Stimulated activated memory B cell treated with anti-CD40 and anti-IgM and Interleukin-4, amounts not matched to agents 10 μg/mL and 1 μg/mL and 100 μg/mL, for 72 hours (primary cell): Measurements from ENCODE around the gene IPCEF1.
"Not testable (repeated sequence)": the region's sequence is repeated elsewhere in the genome, so short reads cannot be mapped to it uniquely, and the experiment has no call there.

Experiments
- ATAC-seq: fragments of 150-1000 bp; cut with Tn5 transposase; 2 replicates; pipeline ENCODE4 v1.10.0; 2021
- H3K27ac Mint-ChIP-seq: one replicate; pipeline ENCODE4 v1.8.0; 2022; ENCODE audit warnings: mild to moderate bottlenecking, mixed read lengths
- H3K27me3 Mint-ChIP-seq: one replicate; pipeline ENCODE4 v1.8.0; 2022; ENCODE audit warnings: mixed read lengths
- H3K36me3 Mint-ChIP-seq: one replicate; pipeline ENCODE4 v1.8.0; 2022; ENCODE audit warnings: mixed read lengths
- H3K4me1 Mint-ChIP-seq: one replicate; pipeline ENCODE4 v1.8.0; 2022; ENCODE audit warnings: mixed read lengths
- H3K4me3 Mint-ChIP-seq: one replicate; pipeline ENCODE4 v1.8.0; 2022; ENCODE audit warnings: mild to moderate bottlenecking, moderate library complexity, mixed read lengths
- H3K9me3 Mint-ChIP-seq: one replicate; pipeline ENCODE4 v1.8.0; 2022; ENCODE audit warnings: mixed read lengths

The IPCEF1 gene

DNA sequence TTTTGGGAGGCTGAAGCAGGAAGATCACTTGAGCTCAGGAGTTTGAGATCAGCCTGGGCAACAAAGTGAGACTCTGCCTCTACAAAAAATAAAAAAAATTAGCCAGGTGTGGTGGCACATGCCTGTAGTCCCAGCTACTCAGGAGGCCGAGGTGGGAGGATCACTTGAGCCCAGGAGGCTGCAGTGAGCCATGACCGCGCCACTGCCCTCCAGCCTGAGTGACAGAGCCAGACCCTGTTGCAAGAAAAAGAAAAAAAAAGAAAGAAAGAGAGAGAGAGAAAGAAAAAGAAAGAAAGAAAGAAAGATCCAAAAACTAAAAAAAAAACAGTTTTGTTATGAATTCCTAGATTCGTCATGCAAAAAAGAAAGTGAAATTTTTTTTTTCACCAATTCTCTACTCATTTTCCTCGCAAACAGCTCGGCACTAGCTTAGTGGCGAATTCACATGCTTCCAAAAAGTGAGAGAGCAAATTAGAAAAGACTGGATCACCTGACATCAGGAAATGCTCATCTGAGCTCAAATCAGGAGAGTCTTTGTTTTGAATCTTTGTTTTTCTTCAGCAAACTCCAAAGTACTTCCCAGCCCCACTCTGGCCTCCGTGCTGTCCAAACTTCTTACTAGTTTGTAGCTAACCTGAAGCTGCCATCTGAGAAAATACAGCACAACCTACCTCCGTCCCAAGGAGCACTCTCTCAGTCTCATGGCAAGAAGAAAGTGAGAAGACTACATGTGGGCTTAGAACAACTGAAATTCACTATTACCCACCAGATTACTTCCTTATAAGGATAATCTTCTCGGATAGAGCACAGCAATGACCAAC is 27.0 kb downstream of the IPCEF1 start:
- H3K9me3 Mint-ChIP-seq = peaks cover 4% of the 10 kb centered on the region
- peak overlapping the region; percentile 56 for H3K27ac Mint-ChIP-seq
- peaks cover 17% of the 10 kb centered on the region for H3K4me1 Mint-ChIP-seq
- H3K4me3 Mint-ChIP-seq = peak overlapping the region; percentile 74
- H3K27me3 Mint-ChIP-seq = no peaks in the 10 kb centered on the region
- H3K36me3 Mint-ChIP-seq = no peaks in the 10 kb centered on the region
- ATAC-seq = no peak

- not testable (repeated sequence) for H3K4me3 Mint-ChIP-seq, H3K36me3 Mint-ChIP-seq, H3K27ac Mint-ChIP-seq, H3K27me3 Mint-ChIP-seq, ATAC-seq, H3K9me3 Mint-ChIP-seq
- peaks cover 17% of the 10 kb centered on the region for H3K4me1 Mint-ChIP-seq
Observed at GRCh38 chr6:154327313-154327712, 29.3 kb downstream of the IPCEF1 start.

DNA sequence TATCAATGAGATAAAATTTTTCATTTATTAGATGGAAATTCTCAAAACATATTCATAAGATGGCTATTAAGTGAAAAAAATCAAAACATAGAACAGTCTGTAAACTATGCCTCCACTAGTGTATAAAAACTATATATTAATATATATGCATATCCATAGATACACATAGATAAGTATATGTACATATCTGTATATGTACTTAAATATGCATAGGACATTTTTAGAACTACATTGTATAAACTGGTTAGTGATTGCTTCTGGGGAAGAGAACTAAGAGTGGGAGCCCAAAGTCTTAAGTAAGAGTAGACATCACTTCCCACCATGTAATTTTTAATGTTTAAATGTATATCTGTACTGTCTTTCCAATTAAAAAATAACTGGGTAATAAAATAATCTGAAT is 31.5 kb downstream of the IPCEF1 start:
- ATAC-seq = no peak
- Mint-ChIP-seq H3K27me3 (no peaks in the 10 kb centered on the region), H3K4me3 (no peak overlapping the region), H3K9me3 (no peaks in the 10 kb centered on the region), H3K27ac (no peak overlapping the region), H3K4me1 (peaks cover 16% of the 10 kb centered on the region), H3K36me3 (no peaks in the 10 kb centered on the region)

GRCh38 chr6:154320181-154320580 is 36.4 kb downstream of the IPCEF1 start:
- Mint-ChIP-seq H3K4me3 (no peak overlapping the region), H3K27ac (no peak overlapping the region), H3K27me3 (no peaks in the 10 kb centered on the region), H3K4me1 (peaks cover 11% of the 10 kb centered on the region), H3K9me3 (no peaks in the 10 kb centered on the region), H3K36me3 (no peaks in the 10 kb centered on the region)
- ATAC-seq = no peak

- Mint-ChIP-seq H3K27ac (no peak overlapping the region), H3K9me3 (no peaks in the 10 kb centered on the region), H3K4me1 (peaks cover 11% of the 10 kb centered on the region), H3K27me3 (no peaks in the 10 kb centered on the region), H3K4me3 (no peak overlapping the region), H3K36me3 (no peaks in the 10 kb centered on the region)
- no peak for ATAC-seq
Observed at GRCh38 chr6:154319231-154319858, 37.3 kb downstream of the IPCEF1 start.

GRCh38 chr6:154318721-154319120 is 37.9 kb downstream of the IPCEF1 start:
- Mint-ChIP-seq H3K27me3 (no peaks in the 10 kb centered on the region), H3K4me3 (no peak overlapping the region), H3K36me3 (no peaks in the 10 kb centered on the region)

DNA sequence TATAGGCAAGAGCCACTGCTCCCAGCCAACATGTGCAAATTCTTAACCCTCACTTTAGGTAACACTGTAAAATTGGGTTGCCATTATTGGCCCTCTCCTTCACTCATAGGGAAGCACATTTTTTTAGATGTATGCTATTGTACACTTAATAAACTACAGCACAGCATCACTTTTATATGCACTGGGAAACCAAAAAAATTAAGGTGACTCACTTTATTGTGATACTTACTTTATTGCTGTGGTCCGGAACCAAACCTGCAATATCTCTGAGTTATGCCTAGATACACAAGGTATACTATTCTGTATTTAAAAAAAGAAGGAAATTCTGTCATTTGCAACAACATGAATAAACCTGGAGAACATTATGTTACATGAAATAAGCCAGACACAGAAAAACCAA is 40.5 kb downstream of the IPCEF1 start:
- H3K27me3 Mint-ChIP-seq = no peaks in the 10 kb centered on the region

More at GRCh38 chr6:154318721-154319120, 37.9 kb downstream of the IPCEF1 start:
- Mint-ChIP-seq H3K4me1 (peaks cover 11% of the 10 kb centered on the region), H3K9me3 (no peaks in the 10 kb centered on the region), H3K27ac (no peak overlapping the region)
- no peak for ATAC-seq

GRCh38 chr6:154314084-154314483 is 42.5 kb downstream of the IPCEF1 start:
- Mint-ChIP-seq H3K27ac (no peak overlapping the region), H3K4me3 (no peak overlapping the region), H3K4me1 (peaks cover 11% of the 10 kb centered on the region), H3K9me3 (peaks cover 12% of the 10 kb centered on the region), H3K36me3 (no peaks in the 10 kb centered on the region), H3K27me3 (no peaks in the 10 kb centered on the region)
- ATAC-seq = no peak

More for the DNA sequence above, 40.5 kb downstream of the IPCEF1 start:
- Mint-ChIP-seq H3K9me3 (peaks cover 5% of the 10 kb centered on the region), H3K4me3 (no peak overlapping the region), H3K27ac (no peak overlapping the region), H3K36me3 (no peaks in the 10 kb centered on the region), H3K4me1 (peaks cover 11% of the 10 kb centered on the region)
- ATAC-seq = no peak

DNA sequence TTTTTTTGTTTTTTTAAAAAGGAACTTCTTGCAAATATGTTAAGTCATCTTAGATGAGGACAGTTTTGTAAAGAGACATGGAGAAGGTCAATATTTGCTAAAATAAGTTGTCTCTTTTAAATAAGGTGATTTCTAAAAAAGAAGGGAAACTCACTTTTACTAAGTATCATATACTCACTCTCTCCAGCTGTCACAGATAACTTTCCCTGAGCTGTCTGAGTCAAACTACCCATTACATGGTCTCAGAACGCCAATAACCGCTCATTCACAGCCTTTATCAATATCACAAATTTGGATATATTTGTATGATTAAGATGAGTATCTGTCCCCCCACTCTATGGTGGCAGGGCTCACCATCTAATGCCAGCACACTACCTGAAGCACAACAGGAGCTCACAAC is 47.6 kb downstream of the IPCEF1 start:
- ATAC-seq = no peak
- Mint-ChIP-seq H3K9me3 (peaks cover 14% of the 10 kb centered on the region), H3K27me3 (no peaks in the 10 kb centered on the region), H3K4me1 (peaks cover 15% of the 10 kb centered on the region), H3K36me3 (no peaks in the 10 kb centered on the region), H3K27ac (no peak overlapping the region), H3K4me3 (no peak overlapping the region)

DNA sequence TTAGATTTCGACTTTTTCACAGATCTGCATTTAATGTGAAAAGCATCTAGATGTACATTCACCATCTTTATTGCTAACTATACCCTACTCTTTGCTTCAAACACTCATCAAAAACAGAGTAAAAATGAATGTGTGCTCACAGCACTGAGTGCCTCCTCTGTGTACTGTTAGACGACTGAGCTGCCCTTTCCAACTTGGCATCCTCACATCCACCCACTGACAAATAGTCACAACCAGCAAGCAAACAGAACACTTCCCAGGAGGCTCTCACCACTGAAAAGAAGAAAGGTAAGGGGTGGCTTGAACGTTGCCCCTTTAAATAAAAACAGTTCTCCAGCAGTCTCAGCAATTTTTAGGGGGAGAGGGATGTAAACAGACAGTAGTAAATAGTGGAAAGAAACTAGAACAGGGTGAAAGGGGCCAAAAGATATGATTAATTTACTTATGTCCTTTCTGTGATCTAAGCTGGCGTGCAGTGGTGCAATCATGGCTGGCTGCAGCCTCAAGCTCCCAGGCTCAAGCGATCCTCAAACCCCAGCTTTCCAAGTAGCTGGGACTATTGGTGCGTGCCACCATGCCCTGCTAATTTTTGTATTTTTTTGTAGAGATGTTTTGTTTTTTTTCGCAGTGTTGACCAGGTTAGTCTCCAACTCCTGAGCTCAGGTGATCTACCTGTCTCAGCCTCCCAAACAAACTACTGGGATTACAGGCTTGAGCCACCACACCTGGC is 48.7 kb downstream of the IPCEF1 start:
- Mint-ChIP-seq H3K27ac (peak overlapping the region; percentile 61), H3K27me3 (no peaks in the 10 kb centered on the region), H3K4me3 (no peak overlapping the region), H3K9me3 (peaks cover 14% of the 10 kb centered on the region), H3K4me1 (peaks cover 25% of the 10 kb centered on the region), H3K36me3 (no peaks in the 10 kb centered on the region)
- no peak for ATAC-seq

- Mint-ChIP-seq H3K27ac (peak overlapping the region; percentile 61), H3K4me1 (peaks cover 33% of the 10 kb centered on the region), H3K9me3 (peaks cover 14% of the 10 kb centered on the region)
- not testable (repeated sequence) for H3K27me3 Mint-ChIP-seq, ATAC-seq, H3K4me3 Mint-ChIP-seq, H3K36me3 Mint-ChIP-seq
Observed at GRCh38 chr6:154307147-154307546, 49.5 kb downstream of the IPCEF1 start.

DNA sequence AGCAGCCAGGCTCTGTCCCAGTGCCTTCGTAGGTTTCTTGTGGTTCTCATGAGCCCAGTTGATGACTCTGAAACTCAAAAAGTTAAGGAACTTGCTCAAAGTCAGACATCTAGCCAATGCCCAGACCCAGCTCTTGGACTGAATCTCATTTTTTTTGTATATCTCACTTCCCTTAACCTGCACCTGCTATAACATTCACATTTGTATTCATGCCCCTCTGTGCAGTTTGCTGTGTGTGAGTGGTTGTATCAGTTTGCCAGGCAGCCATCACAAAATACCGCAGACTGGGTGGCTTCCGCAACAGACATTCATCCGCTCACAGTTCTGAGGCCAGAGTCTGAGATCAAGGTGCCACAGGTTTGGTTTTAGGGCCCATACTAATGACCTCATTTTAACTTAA is 49.9 kb downstream of the IPCEF1 start:
- peak; percentile 91 for ATAC-seq
- Mint-ChIP-seq H3K27me3 (no peaks in the 10 kb centered on the region), H3K4me1 (peaks cover 37% of the 10 kb centered on the region), H3K36me3 (no peaks in the 10 kb centered on the region), H3K27ac (peak overlapping the region; percentile 61), H3K9me3 (peaks cover 12% of the 10 kb centered on the region), H3K4me3 (no peak overlapping the region)

- H3K9me3 Mint-ChIP-seq = peaks cover 2% of the 10 kb centered on the region
- no peak for ATAC-seq
- no peaks in the 10 kb centered on the region for H3K27me3 Mint-ChIP-seq
- H3K4me1 Mint-ChIP-seq = peaks cover 37% of the 10 kb centered on the region
- no peaks in the 10 kb centered on the region for H3K36me3 Mint-ChIP-seq
- H3K27ac Mint-ChIP-seq = no peak overlapping the region
- no peak overlapping the region for H3K4me3 Mint-ChIP-seq
Observed at GRCh38 chr6:154304191-154304590, 52.4 kb downstream of the IPCEF1 start.

DNA sequence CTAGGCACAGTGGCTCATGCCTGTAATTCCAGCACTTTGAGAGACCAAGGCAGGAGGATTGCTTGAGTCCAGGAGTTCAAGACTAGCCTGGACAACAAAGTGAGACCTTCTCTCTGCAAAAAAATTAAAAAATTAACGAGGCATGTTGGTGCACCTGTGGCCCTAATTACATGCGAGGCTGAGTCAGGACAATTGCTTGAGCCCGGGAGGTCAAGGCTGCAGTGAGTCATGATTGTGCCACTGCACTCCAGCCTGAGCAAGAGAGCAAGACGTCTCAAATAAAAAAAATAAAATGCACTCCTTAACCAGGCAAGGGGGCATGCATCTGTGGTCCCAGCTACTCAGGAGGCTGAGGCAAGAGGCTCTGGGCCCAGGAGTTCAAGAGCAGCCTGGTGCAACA is 53.0 kb downstream of the IPCEF1 start:
- H3K27ac Mint-ChIP-seq, ATAC-seq, H3K27me3 Mint-ChIP-seq, H3K9me3 Mint-ChIP-seq, H3K4me3 Mint-ChIP-seq, H3K36me3 Mint-ChIP-seq: not testable (repeated sequence)
- peaks cover 37% of the 10 kb centered on the region for H3K4me1 Mint-ChIP-seq

DNA sequence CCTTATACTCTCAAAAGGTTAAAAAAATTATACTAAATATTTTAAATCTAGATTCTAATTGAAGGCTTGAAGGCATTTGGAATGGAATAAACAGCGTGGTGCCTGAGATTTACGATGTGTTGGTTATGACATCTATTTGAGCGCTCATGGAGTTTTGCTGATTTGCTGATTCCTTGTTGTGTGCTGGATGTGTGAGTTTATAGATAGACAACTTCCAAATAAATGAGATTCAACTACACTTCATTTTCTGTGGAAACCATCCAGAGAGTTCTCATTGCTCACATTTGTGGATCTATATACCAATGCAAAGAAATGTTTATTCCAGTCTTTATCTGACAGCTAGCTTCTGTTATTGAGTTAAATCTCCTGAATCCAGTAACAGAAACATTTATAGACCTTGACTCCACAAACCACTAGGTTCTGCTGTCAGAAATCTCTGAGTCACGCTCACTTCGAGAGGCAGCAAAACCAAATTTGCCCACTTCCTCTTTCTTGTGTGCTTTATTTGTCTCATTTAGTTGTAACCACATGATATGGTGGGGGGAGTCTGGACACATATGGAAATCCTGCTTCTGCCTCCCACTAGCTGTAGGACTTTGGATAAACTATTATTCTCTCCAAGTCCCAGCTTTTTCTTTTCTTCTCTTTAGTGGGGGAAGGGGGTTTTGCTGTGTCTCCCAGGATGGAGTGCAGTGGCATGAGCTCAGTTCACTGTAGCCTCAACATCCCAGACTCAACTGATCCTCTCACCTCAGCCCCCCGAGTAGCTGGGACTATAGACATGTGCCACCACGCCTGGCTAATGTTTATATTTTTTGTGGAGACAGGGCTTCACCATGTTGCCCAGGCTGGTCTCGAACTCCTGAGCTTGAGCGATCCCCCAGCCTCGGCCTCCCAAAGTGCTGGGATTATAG is 54.5 kb downstream of the IPCEF1 start:
- Mint-ChIP-seq H3K4me3 (no peak overlapping the region), H3K4me1 (peaks cover 32% of the 10 kb centered on the region), H3K27ac (no peak overlapping the region), H3K27me3 (no peaks in the 10 kb centered on the region), H3K36me3 (no peaks in the 10 kb centered on the region), H3K9me3 (no peaks in the 10 kb centered on the region)
- ATAC-seq = peak; percentile 83
